Left lobe of liver (tissue), 2 donors: Measurements from ENCODE around the gene WDPCP. TPM values are rescaled to one million over a fixed set of nuclear protein-coding genes. Genes with fewer than 3 reads are reported as not detected.
"Not testable (repeated sequence)": the region's sequence is repeated elsewhere in the genome, so short reads cannot be mapped to it uniquely, and the experiment has no call there.

Experiments used
- ATAC-seq: fragments of 200-7000 bp; cut with Tn5 transposase; one replicate; pipeline ENCODE4 v1.9.1; 2020; ENCODE audit warnings: mild to moderate bottlenecking, moderate library complexity
- DNase-seq: peaks from one replicate; pipeline ENCODE4 v3.0.0-alpha.2; 2020; ENCODE audit warnings: low spot score
- total RNA-seq: library from RNA; stranded (reverse); gene quantifications from one replicate; pipeline ENCODE4 v1.2.1, GENCODE V29; 2021
- donor health status: DM: no; HTN: no; CAD: no; lungs with moderate emphysema.
- donor health status: DM: no; HTN: yes; CAD: no.

WDPCP gene
- total RNA-seq, 1 donor from 2014 or later: 3.8 TPM

DNA sequence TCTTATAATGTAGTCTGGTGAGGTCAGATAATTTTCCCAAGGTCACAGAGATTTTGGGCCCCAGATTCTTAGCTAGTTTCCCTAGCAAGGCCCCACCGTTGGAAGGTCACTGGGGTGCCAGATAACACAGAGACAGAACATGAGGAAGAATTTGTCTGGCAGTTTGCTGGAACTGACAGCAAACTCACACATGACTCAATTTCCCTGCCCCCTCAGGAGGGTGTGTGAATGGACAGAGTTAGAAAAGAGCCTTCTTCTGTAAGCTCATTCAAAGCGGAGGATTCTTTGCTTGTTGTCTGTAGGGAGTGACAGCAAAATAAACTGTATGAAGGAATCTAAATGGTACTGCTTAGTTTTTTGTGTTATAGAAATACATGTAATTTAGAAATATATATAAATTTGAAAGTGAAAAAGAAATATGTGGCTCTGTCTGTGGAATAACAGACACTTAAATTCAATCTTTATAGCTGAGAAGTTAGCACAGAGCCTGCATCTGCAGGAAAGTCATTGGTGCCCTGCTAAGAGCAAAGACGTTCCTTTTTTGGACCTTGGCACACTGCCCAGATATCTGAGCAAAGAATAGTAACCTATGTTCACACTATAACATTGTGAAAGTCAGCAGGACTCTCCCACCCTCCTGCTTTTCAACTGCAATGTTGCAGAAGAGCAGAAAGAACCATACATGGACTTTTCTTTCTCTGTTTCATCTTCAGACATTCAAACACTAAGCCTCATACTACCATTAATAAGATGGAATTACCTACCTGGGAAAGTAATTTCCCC, 2.5 kb upstream of the WDPCP start:
- DNase-seq (peak; percentile 61), ATAC-seq (peak; percentile 2)

DNA sequence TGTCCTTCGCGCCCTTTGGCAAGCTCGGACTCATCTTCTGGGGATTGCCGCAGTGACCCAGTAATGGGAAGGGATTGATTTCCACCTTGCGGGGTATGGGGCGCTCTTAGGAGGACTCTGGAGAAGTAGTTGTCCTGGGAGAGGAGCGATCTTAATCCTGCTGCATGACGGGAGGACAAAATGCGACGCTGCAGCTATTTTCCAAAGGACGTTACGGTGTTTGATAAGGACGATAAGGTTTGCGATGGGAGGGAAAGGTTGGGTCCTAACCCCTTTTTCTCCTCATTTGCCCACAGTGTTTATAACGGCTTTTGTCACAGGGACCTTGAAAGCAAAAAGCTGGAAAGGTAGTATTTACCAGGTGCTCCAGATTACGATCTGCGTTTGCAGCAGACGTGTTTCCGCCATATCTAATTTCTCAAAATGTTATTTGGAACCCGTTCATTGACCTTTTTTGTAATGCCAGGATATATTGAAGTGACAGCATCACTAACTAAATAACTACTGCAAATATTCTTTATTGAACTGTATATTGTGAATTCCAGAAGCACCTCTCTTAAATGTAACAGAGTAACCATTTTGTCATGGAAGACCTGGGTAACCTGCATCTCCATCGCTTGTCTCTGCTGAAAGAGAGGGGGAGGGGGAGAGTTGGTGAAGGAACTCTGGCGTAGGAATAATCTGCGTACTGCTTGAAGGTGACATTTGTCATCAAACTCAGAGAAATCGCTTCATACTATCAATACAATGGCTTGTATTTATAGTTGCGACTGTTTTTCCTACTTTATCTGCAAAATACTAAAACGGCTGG, 1.1 kb upstream of the WDPCP start:
- DNase-seq: no peak
- ATAC-seq: peak; percentile 31

DNA sequence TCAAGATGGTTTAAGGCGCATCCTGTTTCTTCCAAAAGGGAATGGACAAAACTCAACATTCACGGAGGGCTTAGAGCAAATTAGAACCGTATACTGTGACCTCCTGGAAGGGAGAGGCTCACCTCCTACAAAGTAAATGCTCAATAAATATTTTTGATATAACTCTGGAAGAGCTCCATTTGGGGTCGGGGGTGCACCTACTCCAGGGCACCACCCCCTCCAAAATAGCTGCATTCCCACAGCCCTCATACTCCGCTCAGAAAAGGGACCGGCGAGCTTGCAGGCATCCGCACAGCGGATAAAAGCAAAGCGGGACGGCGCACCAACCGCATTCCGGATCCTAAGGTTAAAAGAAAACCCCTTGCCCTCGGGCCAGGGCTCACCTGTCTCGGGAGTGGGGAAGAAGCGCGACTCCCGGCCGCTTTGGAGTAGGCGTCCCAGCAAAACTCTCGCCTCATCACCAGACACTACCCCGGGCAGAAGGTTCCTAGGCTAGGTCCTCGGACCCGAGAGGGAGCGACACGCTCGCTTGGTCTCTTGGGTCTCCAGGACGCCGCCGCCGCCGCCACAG, 378 bp downstream of the WDPCP start:
- no peak for ATAC-seq
- DNase-seq: no peak

DNA sequence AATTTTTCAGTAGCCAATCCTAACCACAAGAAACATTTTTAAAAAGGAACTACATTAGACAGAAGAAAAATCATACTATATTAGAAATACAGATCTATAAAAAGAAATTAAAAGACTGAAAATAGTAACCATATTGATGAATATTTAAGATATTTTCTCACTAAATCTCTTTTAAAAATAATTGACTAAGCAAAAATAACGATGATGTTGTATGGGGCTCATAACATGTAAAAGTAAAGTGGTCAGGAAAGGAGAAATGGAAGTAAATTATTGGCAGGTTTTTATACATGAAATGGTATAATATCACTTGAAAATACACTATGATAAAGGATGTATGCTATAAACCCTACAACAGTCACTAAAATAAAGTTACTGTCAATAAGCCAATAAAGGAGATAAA, 5.4 kb downstream of the WDPCP start:
- no peak for DNase-seq
- ATAC-seq: no peak

DNA sequence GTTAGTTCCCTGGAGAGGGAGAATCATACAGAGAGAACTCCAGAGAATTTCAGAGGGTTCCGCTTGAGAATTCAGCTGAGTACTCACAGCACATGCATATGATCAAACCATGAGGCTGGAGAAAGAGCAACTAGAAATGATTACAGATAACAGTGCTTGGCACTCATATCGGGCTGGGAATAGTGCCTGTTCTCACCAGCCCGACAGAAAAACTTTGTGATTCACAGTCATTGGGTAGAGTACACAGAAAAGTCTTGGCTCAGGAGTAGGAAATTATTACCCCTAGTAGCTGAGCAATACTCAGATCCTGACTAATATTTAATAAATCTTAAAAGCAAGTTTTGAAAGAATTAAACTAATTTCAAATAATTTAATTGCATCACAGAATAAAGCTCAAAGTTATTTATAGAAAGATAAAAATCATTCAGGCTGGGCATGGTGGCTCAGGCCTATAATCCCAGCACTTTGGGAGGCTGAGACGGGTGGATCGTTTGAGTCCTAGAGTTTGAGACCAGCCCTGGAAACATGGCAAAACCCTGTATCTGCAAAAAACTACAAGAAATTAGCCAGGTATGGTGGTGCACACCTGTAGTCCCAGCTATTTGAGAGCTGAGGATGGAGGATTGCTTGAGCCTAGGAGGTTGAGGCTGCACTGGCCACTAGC, 6.8 kb downstream of the WDPCP start:
- peak; percentile 98 for ATAC-seq

DNA sequence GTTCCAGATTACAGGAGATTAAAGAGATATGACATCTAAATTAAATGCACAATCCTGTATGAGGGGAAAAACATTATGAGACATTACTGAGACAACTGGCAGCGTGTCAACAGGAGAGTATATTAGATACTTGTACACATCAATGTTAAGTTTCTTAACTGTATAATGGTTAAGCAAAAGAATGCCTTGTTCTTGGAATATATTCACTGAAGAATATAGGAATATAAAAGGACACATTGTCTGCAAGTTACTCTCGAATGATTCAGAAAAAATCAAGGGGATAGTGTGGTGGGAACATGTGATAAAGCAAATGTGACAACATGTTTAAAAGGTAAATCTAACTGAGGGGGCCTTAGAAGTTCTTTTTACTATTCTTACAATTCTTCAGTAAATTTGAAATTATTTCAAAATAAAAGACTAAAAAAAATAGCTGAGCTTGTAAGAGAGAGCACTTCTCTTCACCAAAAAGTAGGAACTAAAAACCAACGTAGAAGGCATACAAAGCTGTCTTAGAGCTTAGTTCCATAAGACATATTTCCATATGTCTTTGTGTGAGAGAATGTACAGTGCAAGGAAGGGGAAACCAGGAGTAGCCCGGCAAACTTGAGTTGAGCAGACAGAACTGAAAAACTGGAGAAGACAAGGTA, 7.5 kb downstream of the WDPCP start:
- DNase-seq (no peak), ATAC-seq (no peak)

More for the DNA sequence above, 6.8 kb downstream of the WDPCP start:
- DNase-seq: peak; percentile 70

DNA sequence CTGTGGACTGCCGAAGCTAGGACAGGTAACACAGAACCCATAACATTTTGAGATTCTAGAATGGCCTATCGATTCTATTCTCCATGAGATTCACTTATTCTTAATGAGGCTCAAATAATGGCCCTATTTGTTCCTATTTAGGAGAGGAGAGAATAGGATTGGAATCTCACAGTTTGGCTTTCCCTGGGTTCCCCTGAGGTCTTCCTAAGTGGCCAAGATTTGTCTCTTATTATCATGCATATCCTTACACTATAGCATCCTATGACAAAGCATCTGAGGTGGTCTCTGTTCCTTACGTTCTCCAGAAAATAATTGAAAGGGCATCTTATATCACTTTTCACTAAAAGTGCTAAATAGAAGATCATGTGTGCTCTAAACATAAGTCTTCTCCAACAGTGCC, 9.5 kb downstream of the WDPCP start:
- no peak for ATAC-seq
- no peak for DNase-seq

DNA sequence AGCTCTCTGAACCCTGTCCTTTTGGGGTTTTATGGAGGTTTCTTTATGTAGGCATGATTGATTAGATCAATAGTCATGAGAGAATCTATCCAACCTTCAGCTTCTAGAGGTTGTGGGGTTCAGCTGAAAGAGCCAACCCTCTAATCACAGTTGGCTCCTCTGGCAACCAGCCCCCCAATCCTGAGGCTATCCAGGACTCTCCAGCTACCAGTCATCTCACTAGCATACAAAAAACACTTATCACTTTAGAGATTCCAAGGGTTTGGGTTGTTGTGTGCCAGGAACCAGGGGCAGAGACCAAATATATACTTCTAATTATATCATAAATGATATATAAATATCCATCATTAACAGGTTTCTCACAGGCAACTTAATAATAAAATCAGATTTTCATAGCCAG, 11.7 kb downstream of the WDPCP start:
- no peak for DNase-seq
- ATAC-seq: no peak

DNA sequence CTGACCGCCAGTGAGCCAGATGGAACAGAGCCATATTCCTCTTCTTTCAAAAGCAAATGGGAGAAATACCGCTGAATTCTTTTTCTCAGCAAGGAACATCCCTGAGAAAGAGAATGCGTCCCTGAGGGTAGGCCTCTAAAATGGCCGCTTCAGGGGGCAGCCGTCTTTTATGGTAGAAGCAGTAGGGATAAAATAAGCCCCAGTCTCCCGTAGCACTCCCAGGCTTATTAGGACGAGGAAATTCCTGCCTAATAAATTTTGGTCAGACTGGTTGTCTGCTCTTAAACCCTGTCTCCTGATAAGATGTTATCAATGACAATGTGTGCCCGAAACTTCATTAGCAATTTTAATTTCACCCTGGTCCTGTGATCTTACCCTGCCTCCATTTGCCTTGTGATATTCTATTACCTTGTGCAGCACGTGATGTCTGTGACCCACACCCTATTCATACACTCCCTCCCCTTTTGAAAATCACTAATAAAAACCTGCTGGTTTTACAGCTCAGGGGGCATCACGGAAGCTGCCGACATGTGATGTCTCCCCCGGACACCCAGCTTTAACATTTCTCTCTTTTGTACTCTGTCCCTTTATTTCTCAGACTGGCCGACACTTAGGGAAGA, 14.4 kb downstream of the WDPCP start:
- not testable (repeated sequence) for DNase-seq, ATAC-seq

DNA sequence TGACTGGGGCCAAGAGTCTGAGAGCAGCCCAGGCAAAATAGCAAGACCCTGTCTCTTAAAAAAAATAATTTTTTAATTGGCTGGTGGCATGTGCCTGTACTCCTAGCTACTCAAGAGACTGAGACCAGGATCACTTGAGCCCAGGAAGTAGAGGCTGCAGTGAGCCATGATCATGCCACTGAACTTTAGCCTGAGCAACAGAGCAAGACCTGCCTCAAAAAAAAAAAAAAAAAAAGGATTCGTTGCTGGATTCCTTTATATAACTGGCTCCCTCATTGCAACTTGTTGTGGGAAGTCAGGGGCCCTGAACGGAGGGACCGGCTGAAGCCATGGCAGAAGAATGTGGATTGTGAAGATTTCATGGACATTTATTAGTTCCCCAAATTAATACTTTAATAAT, 15.3 kb downstream of the WDPCP start:
- not testable (repeated sequence) for DNase-seq, ATAC-seq

DNA sequence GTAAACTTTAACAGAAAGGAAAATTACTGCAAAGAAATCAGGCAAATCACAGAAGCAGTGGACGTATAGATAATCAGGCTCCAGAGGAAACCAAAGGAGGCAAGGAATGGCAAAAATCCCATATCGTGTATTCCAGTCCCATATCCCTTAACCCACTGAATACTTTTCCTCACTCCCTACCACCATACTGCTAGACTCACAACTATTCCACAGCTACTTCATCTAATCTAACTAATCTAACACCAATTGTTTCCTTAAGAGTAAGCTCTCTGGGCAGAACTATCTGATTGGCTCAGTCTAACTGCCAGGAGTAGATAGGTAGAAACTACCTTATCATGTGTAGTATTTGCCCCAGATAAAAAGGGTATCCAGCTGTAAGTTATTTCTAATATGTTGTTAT, 16.3 kb downstream of the WDPCP start:
- DNase-seq (no peak), ATAC-seq (no peak)

DNA sequence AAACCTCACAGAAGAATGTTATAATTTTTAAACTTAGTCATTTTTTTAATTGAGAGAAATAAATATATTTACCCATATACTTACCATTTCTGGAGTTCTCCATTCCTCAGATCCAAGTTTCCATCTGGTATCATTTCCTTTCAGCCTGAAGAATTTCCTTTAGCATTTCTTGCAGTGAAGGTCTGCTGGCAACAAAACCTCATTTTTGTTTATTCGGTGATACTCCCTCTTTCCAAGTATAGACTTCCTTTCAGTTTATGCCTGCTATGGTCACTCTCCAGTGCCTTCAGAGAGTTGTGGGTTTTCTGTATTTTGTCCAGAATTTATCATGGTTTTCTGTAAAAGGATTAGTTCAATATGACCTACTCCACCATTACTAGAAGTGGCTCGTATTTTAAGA, 17.0 kb downstream of the WDPCP start:
- DNase-seq: no peak
- no peak for ATAC-seq

DNA sequence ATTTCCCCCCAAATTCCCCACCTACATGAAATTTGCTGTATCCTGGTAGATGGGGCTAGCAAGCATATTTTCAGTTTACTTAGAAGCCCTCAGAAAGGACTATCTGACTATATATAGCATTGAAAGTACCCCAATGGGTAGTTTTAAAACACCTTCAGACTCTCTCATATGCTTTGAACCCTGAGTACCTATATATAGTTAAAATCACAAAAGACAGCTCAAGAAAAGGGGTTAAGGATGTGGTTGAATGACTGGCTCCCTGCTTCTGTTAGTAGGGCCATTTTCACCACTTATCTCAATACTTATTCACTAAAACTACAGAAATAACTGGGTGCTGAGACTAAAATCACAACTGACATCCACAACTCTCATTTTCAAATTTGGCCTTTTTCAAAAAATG, 18.5 kb downstream of the WDPCP start:
- DNase-seq (no peak), ATAC-seq (no peak)

DNA sequence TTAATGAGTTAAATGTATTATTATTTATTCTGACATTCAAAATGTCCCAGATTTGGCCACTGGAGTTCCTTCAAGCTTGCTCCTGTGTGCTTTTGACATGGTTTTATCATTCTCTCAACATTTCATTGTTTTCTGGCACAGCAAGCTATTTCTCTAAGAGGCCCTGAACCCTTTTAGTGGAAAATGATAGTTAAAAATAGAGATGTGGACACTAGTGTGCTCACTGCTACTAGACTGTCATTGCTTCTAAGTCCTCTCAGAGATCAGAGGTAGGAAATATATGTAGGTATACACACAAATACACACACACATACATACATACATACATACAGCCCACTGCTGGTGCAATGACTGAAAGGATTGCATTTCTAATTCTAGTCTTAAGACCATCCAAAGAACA, 25.5 kb downstream of the WDPCP start:
- no peak for ATAC-seq

DNA sequence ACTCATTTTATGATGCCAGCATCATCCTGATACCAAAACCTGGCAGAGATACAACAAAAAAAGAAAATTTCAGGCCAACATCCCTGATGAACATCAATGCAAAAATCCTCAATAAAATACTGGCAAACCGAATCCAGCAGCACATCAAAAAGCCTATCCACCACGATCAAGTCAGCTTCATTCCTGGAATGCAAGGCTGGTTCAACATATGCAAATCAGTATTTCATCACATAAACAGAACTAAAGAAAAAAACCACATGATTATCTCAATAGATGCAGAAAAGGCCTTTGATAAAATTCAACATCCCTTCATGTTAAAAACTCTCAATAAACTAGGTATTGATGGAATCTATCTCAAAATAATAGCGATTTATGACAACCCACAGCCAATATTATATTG, 29.4 kb downstream of the WDPCP start:
- not testable (repeated sequence) for DNase-seq, ATAC-seq

More for the DNA sequence above, 25.5 kb downstream of the WDPCP start:
- no peak for DNase-seq

DNA sequence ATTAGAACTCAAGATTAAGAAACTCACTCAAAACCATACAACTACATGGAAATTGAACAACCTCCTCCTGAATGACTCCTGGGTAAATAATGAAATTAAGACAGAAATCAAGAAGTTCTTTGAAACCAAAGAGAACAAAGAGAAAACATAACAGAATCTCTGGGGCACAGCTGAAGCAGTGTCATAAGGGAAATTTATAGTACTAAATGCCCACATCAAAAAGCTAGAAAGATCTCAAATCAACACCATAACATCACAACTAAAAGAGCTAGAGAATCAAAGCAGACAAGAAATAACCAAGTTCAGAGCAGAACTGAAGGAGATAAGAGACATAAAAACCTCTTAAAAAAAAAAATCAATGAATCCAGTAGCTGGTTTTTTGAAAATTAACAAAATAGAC, 30.5 kb downstream of the WDPCP start:
- not testable (repeated sequence) for DNase-seq, ATAC-seq

DNA sequence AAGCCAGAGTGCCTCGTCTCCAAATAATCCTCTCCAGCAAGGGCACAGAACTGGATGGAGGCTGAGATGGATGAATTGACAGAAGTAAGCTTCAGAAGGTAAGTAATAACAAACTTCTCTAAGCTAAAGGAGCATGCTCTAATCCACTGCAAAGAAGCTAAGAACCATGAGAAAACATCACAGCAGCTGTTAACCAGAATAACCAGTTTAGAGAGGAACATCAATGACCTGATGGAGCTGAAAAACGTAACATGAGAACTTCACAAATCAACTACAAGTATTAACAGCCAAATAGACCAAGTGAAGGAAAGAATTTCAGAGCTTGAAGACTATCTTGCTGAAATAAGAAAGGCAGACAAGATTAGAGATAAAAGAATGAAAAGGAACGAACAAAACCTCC, 32.3 kb downstream of the WDPCP start:
- DNase-seq (no peak), ATAC-seq (no peak)

DNA sequence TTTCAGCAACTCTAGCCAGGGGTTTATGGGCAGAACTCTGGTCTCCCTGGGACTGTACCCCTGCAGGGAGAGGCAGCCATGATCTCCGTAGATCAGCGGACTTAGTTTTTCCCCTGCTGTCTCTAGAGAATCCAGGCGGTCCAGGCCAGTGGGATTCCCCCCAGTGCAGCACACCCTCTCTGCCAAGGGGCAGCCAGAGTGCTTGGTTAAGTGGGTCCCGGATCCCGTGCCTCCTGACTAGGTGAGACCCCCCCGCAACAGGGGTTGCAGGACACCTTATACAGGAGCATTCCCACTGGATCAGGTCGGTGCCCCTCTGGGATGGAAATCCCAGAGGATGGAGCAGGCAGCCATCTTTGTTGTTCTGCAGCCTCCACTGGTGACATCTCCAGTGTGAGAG, 33.0 kb downstream of the WDPCP start:
- DNase-seq (no peak), ATAC-seq (no peak)

DNA sequence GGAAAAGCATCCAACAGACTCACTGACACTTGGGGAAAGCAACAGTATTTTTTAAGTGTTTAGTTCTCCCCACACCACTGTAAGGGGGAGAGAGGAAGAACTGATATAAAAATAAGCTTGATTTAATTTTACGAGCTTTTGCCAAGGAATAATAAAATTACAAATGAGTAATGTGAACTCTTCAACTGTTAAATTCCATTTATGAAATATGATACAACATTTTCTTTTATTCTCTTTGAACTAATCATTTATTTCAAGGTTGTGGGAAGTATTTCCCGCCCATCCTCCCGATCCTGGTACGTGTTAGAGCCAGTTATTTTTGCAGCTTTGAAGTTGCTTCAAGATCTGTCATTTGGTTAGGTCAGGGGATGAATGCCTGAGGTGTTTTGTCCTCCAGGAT, 35.2 kb downstream of the WDPCP start:
- DNase-seq (no peak), ATAC-seq (no peak)

DNA sequence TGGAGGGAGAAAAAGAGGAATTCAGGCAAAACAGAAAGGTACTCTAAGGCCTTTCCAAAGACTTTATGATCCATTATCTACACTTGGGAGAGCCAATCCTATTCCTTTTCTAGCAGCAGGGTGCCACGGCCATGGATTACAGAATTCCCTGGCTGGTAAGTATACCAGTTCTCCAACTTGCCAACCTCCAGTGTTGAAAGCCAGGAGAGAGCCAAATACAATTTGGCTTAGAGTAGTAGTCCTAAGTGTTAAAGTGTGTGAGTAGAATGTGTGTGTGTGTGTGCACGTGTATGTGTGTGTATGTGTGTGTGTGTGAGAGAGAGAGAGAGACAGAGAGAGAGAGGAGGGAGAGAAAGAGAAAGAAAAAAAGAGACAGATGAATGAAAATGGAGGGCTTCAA, 43.3 kb downstream of the WDPCP start:
- DNase-seq (no peak), ATAC-seq (no peak)
